IMR-90 (cell line): ENCODE data around the gene BRCA1. TPM values are rescaled to one million over a fixed set of nuclear protein-coding genes. Genes with fewer than 3 reads are reported as not detected.

Experiments
- ATAC-seq: fragments of 200-7000 bp; cut with Tn5 transposase; 2 replicates; pipeline ENCODE4 v1.9.1; 2020; ENCODE audit warnings: low read depth, mild to moderate bottlenecking, moderate library complexity
- BruUV-seq: library from RNA; stranded (reverse); fragments of 400-500 nt; replicated peaks from 2 replicates; lab custom pipeline; 2021; lab: Mats Ljungman, UMichigan
- CTCF ChIA-PET: fragments of 300-600 bp; formaldehyde crosslinking; extraction: SDS; loops from one replicate; lab custom pipeline; 2021; ENCODE audit warnings: antibody characterized with exemption; lab: Yijun Ruan, JAX
- POLR2A ChIA-PET: fragments of 300-600 bp; sonication (Branson Sonifier 250); formaldehyde crosslinking; loops from one replicate; lab custom pipeline; 2022; ENCODE audit warnings: antibody characterized with exemption; ENCODE audit not compliant: unreplicated experiment; lab: Charles Lee
- DNase-seq: peaks from one replicate; pipeline ENCODE4 v3.0.0; 2013
- H2AFZ ChIP-seq: replicated peaks from 2 replicates; pipeline ENCODE3; 2013; ENCODE audit warnings: low read length, mild to moderate bottlenecking; ENCODE audit not compliant: poor library complexity
- H2AK5ac ChIP-seq: 2 replicates; pipeline ENCODE4 v1.6.1; 2013; ENCODE audit warnings: low read depth, low read length, inconsistent platforms
- H2AK9ac ChIP-seq: replicated peaks from 2 replicates; pipeline ENCODE3; 2013; ENCODE audit warnings: mild to moderate bottlenecking, low read depth, low read length, moderate library complexity; ENCODE audit not compliant: poor library complexity
- H2BK120ac ChIP-seq: 2 replicates; pipeline ENCODE4 v1.6.1; 2013; ENCODE audit warnings: low read depth, low read length, inconsistent platforms
- H2BK15ac ChIP-seq: 3 replicates; pipeline ENCODE4 v1.6.1; 2013; ENCODE audit warnings: low read depth, low read length, inconsistent platforms
- H2BK20ac ChIP-seq: 2 replicates; pipeline ENCODE4 v1.6.1; 2013; ENCODE audit warnings: low read depth, mild to moderate bottlenecking, inconsistent platforms, low read length, moderate library complexity
- H2BK5ac ChIP-seq: 2 replicates; pipeline ENCODE4 v1.6.1; 2013; ENCODE audit warnings: mild to moderate bottlenecking, low read depth, low read length, inconsistent platforms; ENCODE audit not compliant: poor library complexity, severe bottlenecking
- H3K14ac ChIP-seq: replicated peaks from 2 replicates; pipeline ENCODE4 v1.6.1; 2013; ENCODE audit warnings: low read depth, low read length, inconsistent platforms
- H3K18ac ChIP-seq: 2 replicates; pipeline ENCODE4 v1.6.1; 2013; ENCODE audit warnings: low read depth, low read length, control low read depth
- H3K23ac ChIP-seq: 2 replicates; pipeline ENCODE4 v1.6.1; 2013; ENCODE audit warnings: low read depth, low read length, inconsistent platforms
- H3K27ac ChIP-seq: 2 replicates; pipeline ENCODE4 v1.5.1; 2013; ENCODE audit warnings: mild to moderate bottlenecking, control low read depth, low read length; ENCODE audit not compliant: insufficient read depth
- H3K27me3 ChIP-seq: 2 replicates; pipeline ENCODE4 v1.6.1; 2013; ENCODE audit warnings: low read length; ENCODE audit not compliant: control insufficient read depth, insufficient read depth
- H3K36me3 ChIP-seq: 2 replicates; pipeline ENCODE4 v1.6.1; 2013; ENCODE audit warnings: low read length, mixed read lengths; ENCODE audit not compliant: control insufficient read depth, insufficient read depth
- H3K4ac ChIP-seq: 2 replicates; pipeline ENCODE4 v1.6.1; 2013; ENCODE audit warnings: low read depth, low read length, inconsistent platforms
- H3K4me1 ChIP-seq: 2 replicates; pipeline ENCODE4 v1.6.1; 2013; ENCODE audit warnings: low read length, mixed read lengths; ENCODE audit not compliant: control insufficient read depth, insufficient read depth
- H3K4me2 ChIP-seq: 2 replicates; pipeline ENCODE4 v1.6.1; 2013; ENCODE audit warnings: low read depth, mild to moderate bottlenecking, control low read depth, low read length, moderate library complexity
- H3K4me3 ChIP-seq: 2 replicates; pipeline ENCODE4 v1.5.1; 2013; ENCODE audit warnings: low read depth, mild to moderate bottlenecking, control low read depth, low read length, moderate library complexity; ENCODE audit not compliant: insufficient read depth
- H3K56ac ChIP-seq: 2 replicates; pipeline ENCODE4 v1.6.1; 2013; ENCODE audit warnings: low read length, inconsistent platforms; ENCODE audit not compliant: insufficient read depth; ENCODE audit errors: extremely low read depth
- H3K79me1 ChIP-seq, 2 experiments: 2 replicates each; pipeline ENCODE4 v1.6.1; 2013; ENCODE audit warnings: low read length in 2 of 2, inconsistent platforms in 1 of 2, low read depth in 1 of 2
- H3K9ac ChIP-seq: 2 replicates; pipeline ENCODE4 v1.6.1; 2013; ENCODE audit warnings: low read depth, low read length, control low read depth
- H3K9me1 ChIP-seq: 2 replicates; pipeline ENCODE4 v1.6.1; 2013; ENCODE audit warnings: low read length, inconsistent platforms; ENCODE audit not compliant: insufficient read depth
- H3K9me3 ChIP-seq: 2 replicates; pipeline ENCODE4 v1.6.1; 2013; ENCODE audit warnings: low read length; ENCODE audit not compliant: control insufficient read depth, insufficient read depth
- H4K20me1 ChIP-seq: 2 replicates; pipeline ENCODE4 v1.6.1; 2013; ENCODE audit warnings: low read length, inconsistent platforms; ENCODE audit not compliant: insufficient read depth
- H4K5ac ChIP-seq: 2 replicates; pipeline ENCODE4 v1.6.1; 2013; ENCODE audit warnings: mild to moderate bottlenecking, low read depth, low read length, control low read depth
- H4K8ac ChIP-seq, 2 experiments: 2 replicates each; pipeline ENCODE4 v1.6.1; 2013; ENCODE audit warnings: low read depth in 2 of 2, low read length in 2 of 2, control low read depth in 1 of 2, inconsistent platforms in 1 of 2
- H4K91ac ChIP-seq: 2 replicates; pipeline ENCODE4 v1.6.1; 2013; ENCODE audit warnings: low read depth, low read length, inconsistent platforms; ENCODE audit not compliant: insufficient read depth
- BHLHE40 ChIP-seq: fragments of 150-350 bp; IDR thresholded peaks from 2 replicates; pipeline ENCODE4 v1.6.1; 2016; ENCODE audit warnings: mild to moderate bottlenecking, low read depth, low read length
- CHD1 ChIP-seq: IDR thresholded peaks from 2 replicates; pipeline ENCODE4 v1.6.1; 2012; ENCODE audit warnings: low read depth, low read length, improper control_type of control experiment
- CTCF ChIP-seq: conservative IDR thresholded peaks from 2 replicates; pipeline ENCODE4 v1.5.1; 2012; ENCODE audit warnings: mild to moderate bottlenecking, low read depth, low read length, improper control_type of control experiment
- FOS ChIP-seq: fragments of 150-350 bp; IDR thresholded peaks from 2 replicates; pipeline ENCODE4 v1.6.1; 2016; ENCODE audit warnings: low read depth, low read length
- MAFK ChIP-seq: IDR thresholded peaks from 2 replicates; pipeline ENCODE4 v1.6.1; 2012; ENCODE audit warnings: low read depth, low read length, improper control_type of control experiment
- MAZ ChIP-seq: IDR thresholded peaks from 2 replicates; pipeline ENCODE4 v1.6.1; 2012; ENCODE audit warnings: low read depth, mild to moderate bottlenecking, low read length, improper control_type of control experiment, moderate library complexity, borderline replicate concordance
- MXI1 ChIP-seq: IDR thresholded peaks from 2 replicates; pipeline ENCODE4 v1.6.1; 2012; ENCODE audit warnings: low read depth, mild to moderate bottlenecking, low read length, moderate library complexity, borderline replicate concordance
- NFE2L2 ChIP-seq: fragments of 150-350 bp; IDR thresholded peaks from 2 replicates; pipeline ENCODE4 v1.6.1; 2016; ENCODE audit warnings: low read depth, mild to moderate bottlenecking, low read length
- POLR2A ChIP-seq: IDR thresholded peaks from 2 replicates; pipeline ENCODE4 v1.6.1; 2012; ENCODE audit warnings: mild to moderate bottlenecking, low read depth, low read length
- RAD21 ChIP-seq: IDR thresholded peaks from 2 replicates; pipeline ENCODE4 v1.6.1; 2012; ENCODE audit warnings: low read length, improper control_type of control experiment
- SMC3 ChIP-seq: fragments of 150-350 bp; IDR thresholded peaks from 2 replicates; pipeline ENCODE4 v1.6.1; 2016; ENCODE audit warnings: low read depth, mild to moderate bottlenecking, antibody characterized with exemption, low read length, moderate library complexity
- USF2 ChIP-seq: fragments of 150-350 bp; IDR thresholded peaks from 2 replicates; pipeline ENCODE4 v1.6.1; 2017; ENCODE audit warnings: mild to moderate bottlenecking, antibody characterized with exemption, low read length, low read depth
- WGBS, 2 experiments: methylation state at CpG; one replicate each; pipeline versions ENCODE4 v1.1.5 to v1.1.7; 2013; ENCODE audit warnings: missing lambda C conversion rate in 2 of 2; ENCODE audit not compliant: insufficient read length in 1 of 2; ENCODE audit errors: extremely low coverage in 2 of 2; 5-methylcytosine and 5-hydroxymethylcytosine counted together
- dilution Hi-C: fragments of 300-500 bp; cut with HindIII; formaldehyde crosslinking; loops from one replicate; pipeline ENCODE4 v1.14.3; 2018; ENCODE audit warnings: low sequenced_read_pairs; ENCODE audit not compliant: unreplicated experiment
- in situ Hi-C: fragments of 300-500 bp; cut with MboI; formaldehyde crosslinking; loops from 3 replicates; pipeline ENCODE4 v1.14.3; 2019; ENCODE audit warnings: low sequenced_read_pairs, inconsistent platforms, mixed read lengths
- intact Hi-C: fragments of 100-400 bp; cut with micrococcal nuclease; formaldehyde crosslinking; loops from 2 replicates; pipeline ENCODE4 v1.10.0; 2022
- polyA plus RNA-seq, 3 experiments: library from polyadenylated mRNA; depleted of rRNA; stranded (reverse); fragments of >200 nt; gene quantifications; 2 replicates each; pipeline ENCODE4 v1.2.3, GENCODE V29; 2012; ENCODE audit warnings: low replicate concordance in 1 of 3
- total RNA-seq: library from RNA; depleted of rRNA; stranded (reverse); fragments of >200 nt; gene quantifications from 2 replicates; pipeline ENCODE4 v1.2.3, GENCODE V29; 2012

Gene BRCA1
- total and polyA plus RNA-seq, 2 of the 4 experiments (the other 2 are of a cell fraction), result 8.3 to 17.7 TPM

- TF ChIP-seq CHD1, result no peak
Measured at GRCh38 chr17:43033948-43034881, 90.9 kb downstream of the BRCA1 start (continued).

- no peak overlapping the region for H3K27ac ChIP-seq
- CTCF ChIA-PET, result no interaction called here
- H2BK5ac ChIP-seq, result no peak overlapping the region
- H4K5ac ChIP-seq, result no peak overlapping the region
- DNase-seq (no peak), ATAC-seq (no peak)
- no peaks in the 10 kb centered on the region; the same call in 1 of the 2 replicates for H3K9me1 ChIP-seq
- H2AK5ac ChIP-seq, result no peak overlapping the region
- no peak overlapping the region for H4K8ac ChIP-seq
- no peak overlapping the region for H2BK15ac ChIP-seq
- H2BK120ac ChIP-seq, result no peak overlapping the region
- no peak overlapping the region for H3K14ac ChIP-seq
- H3K4me2 ChIP-seq, result no peak overlapping the region
- H3K9me3 ChIP-seq, result no peaks in the 10 kb centered on the region
- intact Hi-C loops, result no loop called here
- H3K4ac ChIP-seq, result no peak overlapping the region
- no peak overlapping the region for H3K18ac ChIP-seq
- BruUV-seq, result no TSS peak
- dilution Hi-C loops, result no loop called here
- H3K4me3 ChIP-seq, result no peak overlapping the region
- no peak overlapping the region for H3K9ac ChIP-seq
- H4K20me1 ChIP-seq, result no peaks in the 10 kb centered on the region
- WGBS, 2 experiments, result no CpG with 5 or more reads among the region's 3 CpGs
- H2AFZ ChIP-seq, result no peak overlapping the region
- H4K91ac ChIP-seq, result no peak overlapping the region
- in situ Hi-C loops, result no loop called here
- H3K36me3 ChIP-seq, result no peaks in the 10 kb centered on the region
- no peak overlapping the region for H3K56ac ChIP-seq
- no peaks in the 10 kb centered on the region for H3K27me3 ChIP-seq
- POLR2A ChIA-PET, result interaction anchor here (0.5 kb wide), 1 partner anchor 67 kb away, joined by 3 read pairs; no protein-coding TSS in a partner anchor
- no peak overlapping the region for H3K23ac ChIP-seq
- H2BK20ac ChIP-seq, result no peak overlapping the region
- peaks cover 6% of the 10 kb centered on the region; the same call in 1 of the 2 replicates for H3K4me1 ChIP-seq
- no peak overlapping the region for H2AK9ac ChIP-seq
- no peaks in the 10 kb centered on the region for H3K79me1 ChIP-seq
- TF ChIP-seq SMC3, result no peak
- no peak for TF ChIP-seq CTCF
- no peak for TF ChIP-seq POLR2A
- no peak for TF ChIP-seq MXI1
- no peak for TF ChIP-seq MAZ
- TF ChIP-seq MAFK, result no peak
- TF ChIP-seq RAD21, result no peak
- TF ChIP-seq FOS, result no peak
- no peak for TF ChIP-seq NFE2L2
- no peak for TF ChIP-seq USF2
- no peak for TF ChIP-seq BHLHE40
Measured at GRCh38 chr17:43031666-43032065, 93.5 kb downstream of the BRCA1 start.
